HG03354 (cell line): ENCODE measurements around the gene GDE1.
"Not testable (repeated sequence)": the region's sequence is repeated elsewhere in the genome, so short reads cannot be mapped to it uniquely, and the experiment has no call there.

ENCODE experiments used
- ATAC-seq: cut with Tn5 transposase; IDR thresholded peaks from one replicate; pipeline ENCODE4 v1.9.1; 2021; ENCODE audit warnings: mild to moderate bottlenecking; ENCODE audit not compliant: unreplicated experiment, poor library complexity, severe bottlenecking

The GDE1 gene, protein sequence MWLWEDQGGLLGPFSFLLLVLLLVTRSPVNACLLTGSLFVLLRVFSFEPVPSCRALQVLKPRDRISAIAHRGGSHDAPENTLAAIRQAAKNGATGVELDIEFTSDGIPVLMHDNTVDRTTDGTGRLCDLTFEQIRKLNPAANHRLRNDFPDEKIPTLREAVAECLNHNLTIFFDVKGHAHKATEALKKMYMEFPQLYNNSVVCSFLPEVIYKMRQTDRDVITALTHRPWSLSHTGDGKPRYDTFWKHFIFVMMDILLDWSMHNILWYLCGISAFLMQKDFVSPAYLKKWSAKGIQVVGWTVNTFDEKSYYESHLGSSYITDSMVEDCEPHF

DNA sequence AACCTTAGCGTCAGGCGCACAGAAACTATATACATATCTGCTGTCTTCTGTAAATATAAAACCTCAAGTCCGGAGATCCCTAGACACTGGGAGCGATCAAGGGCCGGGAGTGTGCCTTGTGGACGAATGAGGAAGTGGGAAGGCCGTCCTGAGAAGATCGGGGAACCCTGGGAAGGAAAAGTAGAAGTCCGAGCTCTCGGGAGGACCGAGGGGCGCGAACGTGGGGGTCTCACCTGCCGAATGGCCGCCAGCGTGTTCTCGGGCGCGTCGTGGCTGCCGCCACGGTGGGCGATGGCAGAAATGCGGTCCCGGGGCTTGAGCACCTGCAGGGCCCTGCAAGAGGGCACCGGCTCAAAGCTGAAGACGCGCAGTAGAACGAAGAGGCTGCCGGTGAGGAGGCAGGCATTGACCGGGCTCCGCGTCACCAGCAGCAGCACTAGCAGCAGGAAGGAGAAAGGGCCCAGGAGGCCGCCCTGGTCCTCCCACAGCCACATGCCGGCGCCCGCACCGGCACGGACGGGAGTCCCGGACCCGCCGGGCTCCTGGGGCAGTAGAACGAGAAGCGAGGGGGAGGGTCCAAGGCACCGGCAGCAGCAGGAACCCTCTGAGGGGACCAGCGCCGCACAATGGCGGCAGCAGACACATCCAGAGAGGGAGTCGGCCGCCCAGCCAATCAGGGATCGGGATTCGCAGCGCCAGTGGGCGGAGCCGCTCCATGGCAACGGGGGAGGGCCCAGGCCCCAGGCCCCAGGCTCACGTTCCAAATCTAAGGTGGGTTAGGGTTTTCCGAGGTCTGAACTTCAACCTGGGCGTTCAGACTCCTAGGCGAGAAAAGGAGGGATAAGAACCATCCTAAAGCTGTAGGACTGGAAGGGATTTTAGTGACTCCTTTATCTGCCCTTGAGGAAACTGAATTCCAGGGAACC, at the start of gene GDE1:
TSS of gene GDE1 (minus strand) at position 628 of the 926 bp plus-strand sequence. CDS start at position 494, 134 bp downstream.
- ATAC-seq: peak; percentile 73

DNA sequence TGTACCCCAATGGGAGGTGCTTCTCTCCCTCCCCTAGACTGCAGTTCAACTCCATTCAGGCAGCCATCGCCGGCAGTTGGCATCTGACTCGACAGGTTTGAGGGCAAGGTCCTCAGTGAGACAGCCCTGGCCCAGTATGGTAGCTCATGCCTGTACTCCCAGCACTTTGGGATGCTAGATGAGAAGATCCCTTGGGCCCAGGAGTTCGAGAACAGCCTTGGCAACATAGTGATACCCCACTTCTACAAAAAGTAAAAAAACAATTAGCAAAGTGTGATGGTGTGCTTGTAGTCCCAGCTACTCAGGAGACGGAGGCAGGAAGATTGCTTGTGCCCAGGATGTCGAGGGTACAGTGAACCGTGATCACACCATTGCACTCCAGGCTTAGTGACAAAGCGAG, 45.7 kb upstream of the GDE1 start:
- no peak for ATAC-seq

DNA sequence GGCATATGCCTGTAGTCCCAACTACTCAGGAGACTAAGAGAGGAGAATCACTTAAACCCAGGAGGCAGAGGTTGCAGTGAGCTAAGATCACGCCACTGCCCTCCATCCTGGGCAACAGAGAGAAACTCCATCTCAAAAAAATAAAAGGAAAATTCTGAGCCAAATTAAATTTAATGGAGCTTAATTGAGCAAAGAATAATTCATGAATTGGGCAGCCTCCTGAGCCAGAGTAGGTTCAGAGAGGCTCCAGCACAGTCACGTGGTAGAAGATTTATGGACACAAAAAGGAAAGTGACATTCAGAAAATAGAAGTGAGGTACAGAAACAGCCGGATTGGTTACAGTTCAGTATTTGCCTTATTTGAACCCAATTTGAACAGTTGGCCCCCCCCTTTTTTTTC, 44.5 kb upstream of the GDE1 start:
- no peak for ATAC-seq

DNA sequence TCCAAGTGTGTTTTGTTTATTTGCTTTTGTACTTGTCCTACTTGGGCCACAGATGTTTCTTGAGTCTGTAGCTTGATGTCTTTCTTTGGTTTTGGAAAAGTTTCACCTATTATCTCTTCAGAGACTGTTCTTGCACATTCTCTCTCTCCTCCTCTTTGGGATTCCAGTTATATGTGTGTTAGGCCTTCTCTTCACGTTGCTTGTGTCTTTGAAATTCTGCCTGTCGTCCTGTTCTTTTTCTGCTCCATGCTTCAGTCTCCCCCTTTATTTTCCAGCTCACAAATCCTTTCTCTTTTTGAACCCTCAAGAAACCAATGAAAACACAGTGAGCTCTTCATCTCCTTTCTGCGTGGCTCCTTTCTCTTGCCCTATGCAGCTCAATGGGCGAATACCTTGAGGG, 41.5 kb upstream of the GDE1 start:
- no peak for ATAC-seq

DNA sequence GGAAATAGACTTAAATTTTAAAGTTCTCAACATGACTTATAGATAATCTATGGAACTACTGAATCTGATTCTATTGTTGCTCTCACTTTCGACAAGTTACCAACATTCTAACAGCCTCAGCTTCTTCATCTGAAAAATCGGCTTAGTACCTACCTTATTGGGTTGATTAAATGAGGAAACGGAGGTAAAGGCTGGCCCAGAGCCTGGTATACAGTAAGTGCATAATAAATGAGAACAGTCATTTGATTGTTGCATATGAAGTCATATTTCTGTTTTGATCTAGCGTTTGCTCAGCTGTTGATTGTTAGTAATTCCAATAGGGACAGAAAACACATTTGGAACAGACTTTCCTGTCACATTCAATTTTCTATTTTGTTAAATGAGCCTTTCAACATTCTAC, 38.2 kb upstream of the GDE1 start:
- no peak for ATAC-seq

DNA sequence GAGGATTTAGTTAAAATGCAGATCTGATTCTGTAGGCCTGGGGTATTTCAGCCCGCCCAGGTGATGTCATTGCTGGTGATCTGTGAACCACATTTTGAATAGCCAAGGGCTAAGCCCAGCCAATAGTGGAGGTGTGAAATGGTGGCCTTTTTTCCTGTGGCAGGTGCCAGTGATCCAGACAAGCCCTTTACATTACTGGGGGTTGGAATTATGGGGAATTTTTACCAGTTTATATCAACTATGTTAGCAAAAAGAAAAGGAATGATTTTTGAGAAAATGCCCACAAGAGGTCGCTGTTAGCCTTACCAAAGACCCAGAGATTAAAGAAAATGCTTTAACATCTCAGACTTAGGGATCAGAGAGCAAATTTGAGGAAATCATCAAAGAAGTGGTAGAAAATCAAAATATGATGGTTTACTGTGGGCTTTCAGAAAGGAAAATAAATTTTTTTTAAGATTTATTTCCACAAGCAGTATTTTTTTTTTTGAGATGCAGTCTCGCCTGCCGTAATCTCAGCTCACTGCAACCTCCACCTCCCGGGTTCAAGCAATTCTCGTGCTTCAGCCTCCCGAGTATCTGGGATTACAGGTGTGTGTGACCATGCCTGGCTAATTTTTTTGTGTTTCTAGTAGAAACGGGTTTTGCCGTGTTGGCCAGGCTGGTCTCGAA, 37.5 kb upstream of the GDE1 start:
- no peak for ATAC-seq

DNA sequence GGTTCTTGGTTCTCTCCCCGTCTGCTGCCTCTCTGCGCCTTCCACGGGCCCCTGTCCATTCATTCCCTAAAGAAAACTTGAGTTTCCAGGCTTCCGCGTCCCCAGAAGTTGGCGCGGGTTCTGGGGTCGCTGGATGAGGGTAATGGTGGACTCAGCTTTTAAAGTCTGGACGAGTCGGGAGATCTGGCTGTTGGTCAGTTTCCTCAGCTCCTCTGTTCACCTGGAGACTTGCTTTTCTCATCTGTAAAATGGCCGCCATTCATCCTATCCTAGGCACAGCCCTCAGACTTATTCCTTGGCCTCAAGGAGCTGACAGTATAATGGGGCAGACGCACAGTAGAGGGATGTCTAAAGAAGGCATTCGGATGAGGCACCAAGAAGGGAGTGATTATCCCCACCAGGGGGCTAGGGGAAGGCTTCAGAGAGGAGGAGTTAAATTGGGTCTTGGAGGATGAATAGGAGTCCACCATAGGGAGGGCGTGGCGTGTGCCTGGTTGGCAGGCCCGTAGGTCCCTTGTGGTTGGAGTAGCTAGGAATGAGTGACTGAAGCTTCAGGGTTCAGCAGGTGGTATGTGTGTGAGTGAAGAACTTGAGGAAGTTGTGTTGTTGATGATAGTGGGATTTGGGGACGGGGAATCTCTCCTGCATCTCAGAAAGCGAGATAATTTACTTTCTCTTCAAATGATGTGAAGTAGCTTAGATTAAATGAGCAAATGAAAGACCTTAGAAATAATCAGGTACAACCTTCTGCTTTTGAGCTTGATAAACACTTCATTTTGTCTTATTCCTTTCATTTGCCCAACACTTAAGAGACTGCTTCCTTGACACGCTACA, 34.3 kb upstream of the GDE1 start:
- ATAC-seq: no peak

DNA sequence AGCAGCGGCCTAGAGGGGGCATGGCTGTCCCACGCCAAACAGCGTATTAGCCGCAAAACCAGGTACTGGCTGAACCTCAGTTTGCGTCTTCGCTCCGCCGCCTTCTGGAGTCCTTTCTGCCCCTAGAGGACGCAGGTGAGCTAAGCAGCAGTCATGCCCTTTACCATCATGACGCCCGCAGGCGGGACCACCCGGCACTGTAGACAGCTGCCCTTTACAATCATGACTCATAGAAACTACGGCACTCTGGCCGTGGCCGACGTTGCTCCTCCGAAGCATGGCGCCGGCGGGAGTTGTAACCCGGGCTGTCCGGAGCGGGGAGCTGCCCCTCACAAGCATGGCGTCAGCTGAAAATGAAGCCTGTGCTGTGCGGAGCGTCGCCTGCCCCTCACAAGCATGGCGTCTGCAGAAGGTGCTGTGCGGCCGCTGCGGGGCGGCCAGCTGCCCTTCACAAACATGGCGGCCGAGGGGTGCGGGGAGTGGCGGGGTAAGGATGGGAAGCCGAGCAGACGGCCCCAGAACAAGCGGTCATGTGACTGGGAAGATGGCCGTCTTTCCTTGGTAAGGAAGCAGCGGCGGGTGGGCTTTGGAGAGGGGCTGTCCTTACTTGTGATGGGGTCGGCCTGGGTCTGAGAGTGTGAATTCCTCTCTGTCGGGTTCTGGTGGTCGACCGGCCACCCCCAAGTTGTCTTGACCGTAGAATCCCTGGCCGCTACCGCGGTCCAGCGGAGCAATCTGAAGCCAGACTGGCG, 33.5 kb upstream of the GDE1 start, which contains the start of gene VPS35L:
TSS of gene VPS35L (plus strand) at position 518 of the 752 bp plus-strand sequence. CDS start at position 545, 27 bp downstream.
- ATAC-seq: peak; percentile 96

DNA sequence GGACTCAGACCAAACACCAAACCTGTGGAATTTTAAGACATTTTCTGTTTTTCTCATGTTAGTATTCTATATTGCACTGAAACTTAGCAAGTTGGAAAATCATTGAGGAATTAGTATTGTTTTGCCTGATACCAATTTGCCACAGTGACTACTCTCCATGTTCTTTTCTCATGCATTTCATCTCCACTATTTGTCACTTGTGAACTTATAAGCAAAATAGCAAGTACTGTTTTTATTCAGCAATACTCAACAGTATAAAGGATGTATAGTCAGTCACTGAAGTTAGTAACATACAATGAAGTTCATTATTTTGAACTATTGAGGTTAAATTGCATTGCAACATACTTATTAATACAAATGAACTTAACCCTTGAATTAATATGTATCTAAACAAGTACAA, 27.8 kb upstream of the GDE1 start:
- no peak for ATAC-seq

DNA sequence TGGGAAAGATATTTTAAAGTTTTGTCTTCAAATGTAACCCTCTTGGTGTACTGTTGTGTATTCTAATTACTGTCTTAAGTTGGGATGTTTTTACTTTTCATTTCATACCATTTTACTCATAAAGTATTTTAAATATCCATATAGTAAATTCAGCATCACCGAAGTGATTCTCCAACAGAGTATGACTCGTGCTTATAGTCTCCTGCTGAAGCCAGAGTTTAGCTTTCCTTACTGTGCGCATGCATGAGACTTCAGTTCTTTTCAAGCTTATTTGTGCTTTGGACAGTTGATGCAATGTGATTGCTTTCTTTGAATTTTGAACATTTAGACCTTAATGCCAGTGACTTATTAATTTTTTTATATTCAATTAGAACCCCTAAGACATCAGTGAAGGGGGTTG, 26.2 kb upstream of the GDE1 start:
- ATAC-seq: no peak

DNA sequence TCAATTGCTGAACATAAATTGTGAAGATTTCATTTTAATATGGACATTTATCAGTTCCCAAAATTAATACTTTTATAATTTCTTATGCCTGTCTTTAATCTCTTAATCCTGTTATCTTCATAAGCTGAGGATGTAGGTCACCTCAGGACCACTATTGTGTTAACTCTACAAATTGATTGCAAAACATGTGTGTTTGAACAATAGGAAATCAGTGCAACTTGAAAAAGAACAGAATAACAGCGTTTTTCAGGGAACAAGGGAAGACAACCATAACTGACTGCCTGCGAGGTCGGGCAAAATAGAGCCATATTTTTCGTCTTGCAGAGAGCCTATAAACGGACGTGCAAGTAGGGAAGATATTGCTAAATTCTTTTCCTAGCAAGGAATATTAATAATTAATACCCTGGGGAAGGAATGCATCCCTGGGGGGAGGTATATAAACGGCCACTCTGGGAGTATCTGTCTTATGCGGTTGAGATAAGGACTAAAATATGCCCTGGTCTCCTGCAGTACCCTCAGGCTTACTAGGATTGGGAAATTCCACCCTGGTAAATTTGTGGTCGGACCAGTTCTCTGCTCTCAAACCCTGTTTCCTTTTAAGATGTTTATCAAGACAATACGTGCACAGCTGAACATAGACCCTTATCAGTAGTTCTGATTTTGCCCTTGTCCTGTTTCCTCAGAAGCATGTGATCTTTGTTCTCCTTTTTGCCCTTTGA, 21.5 kb upstream of the GDE1 start:
- not testable (repeated sequence) for ATAC-seq

DNA sequence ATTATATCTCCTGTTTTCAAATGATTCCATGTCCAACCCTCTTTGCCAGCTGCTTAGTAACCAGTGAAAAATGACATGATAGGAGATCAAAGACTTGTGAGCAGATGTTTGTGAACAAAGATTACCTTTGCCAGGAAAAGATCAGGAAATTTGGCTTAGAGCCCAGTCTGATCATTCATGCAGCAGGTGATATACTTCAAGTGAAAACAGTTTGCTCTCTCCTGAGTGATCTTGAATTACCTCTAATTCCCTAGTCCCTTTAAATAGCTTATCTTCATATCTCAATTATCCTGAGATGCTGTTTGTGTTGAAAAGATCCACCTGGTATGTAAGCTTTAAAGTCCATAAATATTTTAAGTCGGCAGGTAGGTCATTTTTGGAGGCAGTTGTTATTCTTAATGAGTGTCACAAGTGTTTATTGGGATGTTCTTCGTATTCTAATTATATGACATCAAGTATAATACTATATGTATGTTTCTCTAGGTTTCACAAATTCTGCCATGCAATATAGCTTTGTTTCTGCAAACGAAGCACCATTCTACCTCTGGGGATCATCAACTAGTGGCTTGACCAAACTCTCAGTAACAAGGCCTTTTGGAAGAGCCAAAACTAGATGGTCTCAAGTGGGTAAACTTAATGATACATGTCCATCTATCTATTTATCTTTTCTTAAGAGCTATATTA, 20.4 kb upstream of the GDE1 start:
- ATAC-seq: no peak

DNA sequence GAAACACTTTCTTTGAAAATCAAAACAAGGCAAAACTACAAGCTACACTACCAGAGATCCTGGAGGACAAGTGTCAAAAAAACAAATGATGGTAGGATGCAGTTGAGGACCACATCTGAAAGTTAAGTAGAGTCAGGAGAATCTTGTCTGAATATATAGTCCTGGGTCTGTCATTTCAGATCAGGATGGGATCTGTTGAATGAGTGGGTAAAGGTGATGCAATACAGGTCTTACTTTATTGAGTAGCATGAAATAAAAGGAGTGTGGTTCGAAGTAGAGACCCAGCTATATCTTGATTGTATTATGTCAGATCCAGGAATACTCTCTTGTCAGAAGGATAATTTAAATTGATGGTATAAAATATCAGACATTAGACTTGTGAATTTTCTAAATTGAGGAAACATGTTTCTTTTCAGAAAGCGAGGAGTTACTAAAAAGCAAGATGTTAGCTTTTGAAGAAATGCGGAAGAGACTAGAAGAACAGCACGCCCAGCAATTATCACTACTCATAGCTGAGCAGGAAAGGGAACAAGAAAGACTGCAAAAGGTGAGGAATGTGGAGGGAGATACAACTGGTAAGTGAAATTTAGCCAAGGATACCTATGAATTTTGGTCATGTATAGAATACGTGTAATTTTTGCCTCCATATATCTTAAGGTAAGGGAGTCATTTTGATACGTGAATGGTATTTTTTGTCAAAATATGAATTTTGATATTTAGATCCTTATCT, 18.5 kb upstream of the GDE1 start:
- no peak for ATAC-seq

DNA sequence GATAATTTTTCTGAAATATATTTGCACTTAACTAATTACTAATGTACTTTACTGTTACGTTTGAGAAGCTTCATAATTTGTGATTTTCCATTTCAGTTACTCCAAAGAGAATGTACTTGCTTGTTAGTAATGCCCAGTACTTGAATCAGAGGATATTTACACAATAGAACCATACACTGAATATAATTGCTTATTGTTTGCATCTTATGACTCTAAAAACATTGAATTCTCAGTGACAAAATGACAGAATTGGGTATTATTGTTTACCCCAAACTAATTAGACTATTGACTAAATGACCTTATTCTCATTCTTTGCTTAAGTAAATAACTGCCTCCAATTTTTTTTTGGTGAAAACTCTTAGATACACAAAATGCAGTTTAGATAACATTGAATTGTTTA, 10.7 kb upstream of the GDE1 start:
- ATAC-seq: no peak

DNA sequence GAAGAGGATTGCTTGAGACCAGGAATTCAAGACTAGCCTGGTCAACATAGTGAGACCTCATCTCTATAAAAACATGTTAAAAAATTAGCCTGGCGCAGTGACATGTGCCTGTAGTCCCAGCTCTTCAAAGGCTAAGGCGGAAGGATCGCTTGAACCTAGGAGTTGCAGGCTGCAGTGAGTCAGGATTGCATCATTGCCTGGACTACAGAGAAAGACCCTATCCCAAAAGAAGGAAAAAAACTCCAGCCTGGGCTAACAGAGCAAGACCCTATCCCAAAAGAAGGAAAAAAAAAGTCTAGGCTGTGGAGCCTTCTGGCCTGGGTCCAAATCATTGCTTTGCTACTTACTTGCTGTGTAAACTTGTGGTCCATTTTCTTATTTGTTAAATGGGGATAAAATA, 6.8 kb upstream of the GDE1 start:
- ATAC-seq: no peak

DNA sequence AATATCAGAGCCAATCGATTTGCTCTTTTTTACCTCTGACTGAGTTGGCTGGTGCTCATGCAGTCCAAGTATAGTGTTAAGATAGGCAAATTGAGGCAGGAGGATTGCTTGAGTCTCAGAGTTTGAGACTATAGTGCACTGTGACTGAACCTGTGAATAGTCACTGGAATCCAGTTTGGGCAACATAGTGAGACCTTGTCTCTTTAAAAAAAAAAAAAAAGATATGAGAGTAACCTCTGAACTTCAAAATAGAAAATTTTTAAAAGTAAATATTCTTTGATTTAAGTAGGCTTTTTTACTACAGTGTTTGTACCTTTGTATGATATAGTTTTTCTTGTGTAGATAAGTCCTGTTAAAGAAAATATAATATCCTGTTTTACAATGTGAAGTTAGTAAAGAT, 5.3 kb upstream of the GDE1 start:
- no peak for ATAC-seq

DNA sequence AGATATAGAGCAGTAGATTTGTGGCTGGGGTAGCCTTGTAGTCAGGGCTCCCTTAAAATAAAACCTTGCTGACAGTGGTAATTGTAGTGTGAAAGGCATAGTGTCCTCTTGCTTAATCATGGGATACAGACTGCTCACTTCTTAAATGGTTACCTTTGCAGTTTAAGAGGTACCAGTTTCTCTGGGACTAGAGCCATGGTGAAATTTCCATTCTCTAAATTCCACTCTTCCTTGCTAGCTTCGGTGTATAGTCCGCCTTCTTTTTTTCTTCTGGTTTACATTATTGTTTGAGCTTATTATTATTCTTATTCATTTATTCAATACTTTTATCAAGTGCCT, 3.5 kb upstream of the GDE1 start:
- ATAC-seq: no peak
